GM18520 (cell line): ENCODE results near the gene GSTM4.
"Not testable (repeated sequence)": the region's sequence is repeated elsewhere in the genome, so short reads cannot be mapped to it uniquely, and the experiment has no call there.

ENCODE experiments used
- ATAC-seq: cut with Tn5 transposase; IDR thresholded peaks from one replicate; pipeline ENCODE4 v1.9.1; 2021; ENCODE audit not compliant: unreplicated experiment

GSTM4 gene

GRCh38 chr1:109637446-109637845, 18.5 kb upstream of the GSTM4 start:
- ATAC-seq, result no peak

- no peak for ATAC-seq
Measured at GRCh38 chr1:109639063-109639840, 16.6 kb upstream of the GSTM4 start.

GRCh38 chr1:109639841-109640184, 16.1 kb upstream of the GSTM4 start:
- no peak for ATAC-seq

GRCh38 chr1:109640285-109640865, 15.5 kb upstream of the GSTM4 start:
- ATAC-seq, result no peak

GRCh38 chr1:109641078-109641740, 14.7 kb upstream of the GSTM4 start:
- no peak for ATAC-seq

GRCh38 chr1:109641861-109642260, 14.0 kb upstream of the GSTM4 start:
- ATAC-seq, result no peak

GRCh38 chr1:109642626-109643025, 13.3 kb upstream of the GSTM4 start:
- no peak for ATAC-seq

GRCh38 chr1:109643385-109644230, 12.3 kb upstream of the GSTM4 start:
- ATAC-seq, result peak; percentile 65

GRCh38 chr1:109644670-109645069, 11.2 kb upstream of the GSTM4 start:
- ATAC-seq, result no peak

GRCh38 chr1:109649491-109649914, 6.4 kb upstream of the GSTM4 start:
- ATAC-seq, result no peak

GRCh38 chr1:109650609-109651008, 5.3 kb upstream of the GSTM4 start:
- no peak for ATAC-seq

- ATAC-seq, result no peak
Measured at GRCh38 chr1:109652402-109652801, 3.5 kb upstream of the GSTM4 start.

- ATAC-seq, result no peak
Measured at GRCh38 chr1:109653306-109653705, 2.6 kb upstream of the GSTM4 start.

GRCh38 chr1:109654519-109654918, 1.4 kb upstream of the GSTM4 start:
- no peak for ATAC-seq

- no peak for ATAC-seq
Measured at GRCh38 chr1:109657395-109657794, 1.5 kb downstream of the GSTM4 start.

- no peak for ATAC-seq
Measured at GRCh38 chr1:109657970-109658369, 2.1 kb downstream of the GSTM4 start.

GRCh38 chr1:109658533-109659042, 2.7 kb downstream of the GSTM4 start:
- no peak for ATAC-seq

- no peak for ATAC-seq
Measured at GRCh38 chr1:109659145-109659544, 3.2 kb downstream of the GSTM4 start.

- no peak for ATAC-seq
Measured at GRCh38 chr1:109659997-109660690, 4.2 kb downstream of the GSTM4 start.

- ATAC-seq, result not testable (repeated sequence)
Measured at GRCh38 chr1:109660691-109661026, 4.8 kb downstream of the GSTM4 start.

GRCh38 chr1:109661391-109661790, 5.5 kb downstream of the GSTM4 start:
- ATAC-seq, result no peak
